Measurements from ENCODE around the gene RAB3GAP2.
"Not testable (repeated sequence)": the region's sequence is repeated elsewhere in the genome, so short reads cannot be mapped to it uniquely, and the experiment has no call there.

RAB3GAP2 gene

GRCh38 chr1:220281159-220281574, 8.9 kb upstream of the RAB3GAP2 start:
- DNase-seq: no peak

- no peak for DNase-seq
Observed at GRCh38 chr1:220280249-220280648, 8.0 kb upstream of the RAB3GAP2 start.

GRCh38 chr1:220278991-220279390, 6.7 kb upstream of the RAB3GAP2 start:
- no peak for DNase-seq

DNA sequence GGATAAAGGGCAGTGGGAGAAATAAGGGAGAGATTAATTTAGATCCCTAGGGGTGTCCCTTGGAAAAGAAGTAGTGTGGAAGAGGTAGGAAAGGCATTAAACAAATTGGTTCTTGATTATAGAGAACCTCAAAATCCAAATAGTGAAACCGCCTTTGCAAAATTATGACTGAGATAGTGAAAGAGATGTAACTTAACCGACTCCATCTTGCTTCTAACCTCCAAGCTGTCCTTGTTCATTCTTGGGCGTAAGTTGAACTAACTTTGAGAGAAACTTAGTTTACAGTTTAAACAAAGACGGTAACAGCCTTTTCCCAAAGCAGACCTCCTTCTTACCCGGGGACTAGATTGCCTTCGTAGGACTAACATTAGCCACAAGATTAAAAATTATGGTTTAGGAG, 3.2 kb upstream of the RAB3GAP2 start:
- no peak for DNase-seq

- no peak for DNase-seq
Observed at GRCh38 chr1:220274251-220274855, 2.1 kb upstream of the RAB3GAP2 start.

DNA sequence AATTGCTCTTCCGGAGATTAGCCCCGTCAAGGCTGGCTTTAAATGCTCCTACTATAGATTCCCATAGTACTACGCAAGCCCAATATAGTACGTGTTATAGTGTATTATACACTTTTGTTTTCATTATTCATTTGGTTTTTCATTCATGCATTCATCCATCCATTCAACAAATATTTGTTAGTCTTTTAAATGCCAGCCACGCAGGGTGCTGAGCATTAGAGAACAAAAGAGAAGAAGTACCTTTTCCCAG, 513 bp upstream of the RAB3GAP2 start:
- DNase-seq: no peak

- DNase-seq: no peak
Observed at GRCh38 chr1:220271706-220272046, 577 bp downstream of the RAB3GAP2 start.

DNA sequence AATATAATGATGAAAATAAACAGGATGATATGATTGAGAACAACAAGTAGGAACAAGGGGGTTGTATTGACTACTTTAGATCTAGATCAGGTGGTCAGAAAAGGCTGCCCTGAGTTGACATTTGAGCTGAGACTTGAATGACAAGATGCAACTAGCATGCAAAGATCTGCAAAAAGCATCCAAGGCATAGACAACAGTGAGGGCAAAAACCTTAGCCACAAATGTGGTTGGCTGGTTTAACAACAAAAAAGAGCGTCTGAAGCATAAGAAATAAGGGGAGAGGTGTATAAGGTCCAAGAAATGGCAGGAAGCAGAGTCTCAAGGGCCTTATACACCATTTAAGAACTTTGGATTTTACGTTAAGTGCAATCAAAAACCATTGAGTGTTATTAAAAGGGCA, 3.2 kb downstream of the RAB3GAP2 start:
- DNase-seq: no peak

DNA sequence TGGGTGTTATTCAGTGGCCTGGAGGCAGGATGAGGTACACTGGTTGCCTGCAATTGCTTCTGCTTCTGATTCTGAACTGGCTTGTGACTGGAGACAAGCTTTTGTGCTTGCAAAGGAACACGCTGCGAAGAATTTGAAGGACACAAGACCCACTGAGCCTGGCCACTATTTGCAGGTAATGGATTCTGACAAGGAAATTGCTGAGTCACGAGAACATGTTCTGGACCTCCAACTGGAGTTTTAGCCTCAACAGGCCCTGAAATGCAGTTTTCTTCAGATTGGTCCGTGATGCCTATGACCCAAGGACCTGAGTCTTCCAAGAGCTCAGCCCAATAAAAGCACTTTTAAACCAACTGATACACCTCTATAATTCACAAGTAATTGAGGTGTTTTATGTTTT, 4.6 kb downstream of the RAB3GAP2 start:
- DNase-seq: no peak

GRCh38 chr1:220260228-220260627, 12.0 kb downstream of the RAB3GAP2 start:
- not testable (repeated sequence) for DNase-seq

DNA sequence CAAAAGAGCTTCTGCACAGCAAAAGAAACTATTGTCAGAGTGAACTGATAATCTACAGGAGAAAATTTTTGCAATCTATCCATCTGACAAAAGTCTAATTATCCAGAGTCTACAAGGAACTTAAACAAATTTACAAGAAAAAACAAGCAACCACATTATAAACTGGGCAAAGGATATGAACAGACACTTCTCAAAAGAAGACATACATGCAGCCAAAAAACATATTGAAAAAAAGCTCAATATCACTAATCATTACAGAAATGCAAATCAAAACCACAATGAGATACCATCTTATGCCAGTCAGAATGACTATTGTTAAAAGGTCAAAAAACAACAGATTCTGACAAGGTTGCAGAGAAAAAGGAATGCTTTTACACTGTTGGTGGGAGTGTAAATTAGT, 12.5 kb downstream of the RAB3GAP2 start:
- DNase-seq: not testable (repeated sequence)

- DNase-seq: not testable (repeated sequence)
Observed at GRCh38 chr1:220256194-220256593, 16.1 kb downstream of the RAB3GAP2 start.

DNA sequence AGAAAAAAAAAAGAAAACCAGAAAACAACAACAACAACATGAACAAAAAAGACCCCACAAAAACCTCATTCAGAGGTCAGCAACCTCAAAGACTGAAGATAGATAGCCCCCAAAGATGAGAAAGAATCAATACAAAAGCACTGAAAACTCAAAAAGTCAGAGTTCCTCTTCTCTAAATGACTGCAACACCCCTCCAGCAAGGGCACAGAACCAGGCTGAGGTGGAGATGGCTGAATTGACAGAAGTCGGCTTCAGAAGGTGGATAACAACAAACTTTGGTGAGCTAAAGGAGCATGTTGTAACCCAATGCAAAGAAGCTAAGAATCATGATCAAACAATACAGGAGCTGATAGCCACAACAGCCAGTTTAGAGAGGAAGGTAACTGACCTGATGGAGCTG, 17.0 kb downstream of the RAB3GAP2 start:
- DNase-seq: no peak

DNA sequence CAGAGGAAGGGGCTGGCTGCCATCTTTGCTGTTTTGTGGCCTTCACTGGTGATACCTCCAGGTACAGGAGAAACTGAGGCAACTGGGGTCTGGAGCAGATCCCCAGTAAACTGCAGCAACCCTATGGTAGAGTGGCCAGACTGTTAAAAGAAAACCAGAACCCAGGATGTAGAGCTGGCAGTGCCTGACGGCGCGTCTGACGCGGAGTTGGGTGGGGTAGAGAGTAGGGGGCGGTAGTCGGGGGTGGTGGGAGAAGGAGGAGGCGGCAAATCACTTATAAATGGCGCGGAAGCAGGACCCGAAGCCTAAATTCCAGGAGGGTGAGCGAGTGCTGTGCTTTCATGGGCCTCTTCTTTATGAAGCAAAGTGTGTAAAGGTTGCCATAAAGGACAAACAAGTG, 19.0 kb downstream of the RAB3GAP2 start:
- DNase-seq: not testable (repeated sequence)

- no peak for DNase-seq
Observed at GRCh38 chr1:220251272-220251671, 21.0 kb downstream of the RAB3GAP2 start.

- DNase-seq: no peak
Observed at GRCh38 chr1:220250681-220251080, 21.6 kb downstream of the RAB3GAP2 start.

GRCh38 chr1:220249522-220249921, 22.7 kb downstream of the RAB3GAP2 start:
- DNase-seq: no peak

GRCh38 chr1:220248715-220249265, 23.5 kb downstream of the RAB3GAP2 start:
- DNase-seq: not testable (repeated sequence)

GRCh38 chr1:220245900-220246299, 26.4 kb downstream of the RAB3GAP2 start:
- DNase-seq: not testable (repeated sequence)

GRCh38 chr1:220243947-220244346, 28.3 kb downstream of the RAB3GAP2 start:
- no peak for DNase-seq

DNA sequence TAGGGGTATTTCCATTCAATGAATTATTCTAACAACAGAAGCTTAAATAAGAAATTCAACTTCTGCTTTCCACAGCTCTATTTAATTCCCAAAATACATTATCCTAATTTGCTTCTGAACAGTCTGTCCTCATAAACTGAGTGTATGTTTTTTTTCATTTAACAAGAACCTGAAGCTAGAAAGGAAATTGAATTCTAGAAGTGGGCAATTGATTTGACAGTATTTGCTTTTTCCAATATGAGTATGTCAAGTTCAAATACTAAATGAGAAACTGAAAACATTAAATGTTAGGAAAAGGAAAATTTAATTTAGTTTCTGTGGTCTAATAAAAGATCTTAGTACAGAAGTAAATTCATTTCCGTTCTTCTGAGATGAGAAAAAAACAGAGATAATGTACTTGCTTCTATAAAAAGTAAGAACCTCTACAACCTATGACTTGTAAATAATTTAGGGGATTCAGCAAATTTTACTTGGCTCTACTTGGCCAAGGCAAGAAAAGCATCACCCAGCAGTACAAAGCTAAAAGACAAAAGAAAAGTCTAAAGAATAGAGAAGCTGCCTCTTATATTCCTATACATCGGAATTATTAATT, 31.1 kb downstream of the RAB3GAP2 start:
- DNase-seq: no peak

DNA sequence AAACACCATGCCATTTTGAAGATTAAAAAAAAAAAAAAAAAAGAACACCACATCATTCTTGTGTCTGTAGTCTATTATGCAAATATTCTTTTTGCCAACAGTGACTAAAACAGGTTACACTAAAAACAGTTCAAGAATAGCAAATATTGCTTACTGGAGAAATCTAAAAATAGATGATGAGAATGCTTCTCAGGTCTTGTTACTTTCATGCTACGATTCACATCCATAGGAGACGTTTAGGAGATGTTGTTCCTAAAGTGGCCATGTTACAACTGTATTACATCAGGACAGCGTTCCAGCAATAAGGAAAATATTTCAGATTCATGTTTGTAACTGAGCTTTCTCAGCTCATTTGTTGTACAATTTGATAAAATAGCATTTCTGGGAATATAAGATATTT, 32.3 kb downstream of the RAB3GAP2 start:
- DNase-seq: no peak

- DNase-seq: no peak
Observed at GRCh38 chr1:220239213-220239612, 33.0 kb downstream of the RAB3GAP2 start.

GRCh38 chr1:220236278-220236677, 36.0 kb downstream of the RAB3GAP2 start:
- not testable (repeated sequence) for DNase-seq

- DNase-seq: no peak
Observed at GRCh38 chr1:220235462-220235861, 36.8 kb downstream of the RAB3GAP2 start.

Measured in cerebellar nuclear complex (tissue), 1 donor.